Transverse colon (tissue), 4 donors: ENCODE results near the gene DCLK2. TPM values are rescaled to one million over a fixed set of nuclear protein-coding genes. Genes with fewer than 3 reads are reported as not detected.
A peak's percentile ranks its signal among the peaks of the same experiment; 100 is the strongest.

Experiments used
- DNase-seq: peaks from one replicate; pipeline ENCODE4 v3.0.0-alpha.2; 2019
- H3K27ac ChIP-seq, 4 donors: fragments of 200-600 bp; sonication (generic); 2 replicates each; pipeline ENCODE4 v1.5.1; 2016 to 2018; ENCODE audit warnings: inconsistent platforms in 4 of 4
- H3K27me3 ChIP-seq: fragments of 200-600 bp; sonication (generic); 2 replicates; pipeline ENCODE4 v1.5.1; 2017; ENCODE audit warnings: inconsistent platforms
- H3K36me3 ChIP-seq, 4 donors: fragments of 200-600 bp; sonication (generic); 2 replicates each; pipeline ENCODE4 v1.5.1; 2017 to 2019; ENCODE audit warnings: inconsistent platforms in 4 of 4
- H3K4me1 ChIP-seq, 4 donors: fragments of 200-600 bp; sonication (generic); 2 replicates each; pipeline ENCODE4 v1.5.1; 2017 to 2020; ENCODE audit warnings: inconsistent platforms in 4 of 4
- H3K4me3 ChIP-seq, 4 donors: fragments of 200-600 bp; sonication (generic); 1 replicate in 1 of 4; 2 replicates in 3 of 4; pipeline versions ENCODE4 v1.5.1 to v1.6.1; 2017 to 2019; ENCODE audit warnings: inconsistent platforms in 4 of 4
- H3K9me3 ChIP-seq, 2 donors: fragments of 200-600 bp; sonication (generic); 2 replicates each; pipeline ENCODE4 v1.5.1; 2017 to 2019; ENCODE audit warnings: inconsistent platforms in 2 of 2
- CTCF ChIP-seq, 5 experiments: fragments of 200-600 bp in 3 of 5; fragments of 450-650 bp in 2 of 5; sonication (generic) in 3 of 5; IDR thresholded peaks; 1 replicate in 2 of 5; 2 replicates in 3 of 5; pipeline ENCODE4 v1.5.1; 2016 to 2017; ENCODE audit warnings: antibody characterized with exemption in 5 of 5, inconsistent platforms in 3 of 5, mild to moderate bottlenecking in 2 of 5, moderate library complexity in 1 of 5
- EP300 ChIP-seq: sonication (generic); formaldehyde crosslinking; IDR thresholded peaks from one replicate; pipeline ENCODE4 v1.6.1; 2017; ENCODE audit warnings: antibody characterized with exemption, low read depth
- POLR2A ChIP-seq: fragments of 450-650 bp; IDR thresholded peaks from one replicate; pipeline ENCODE4 v1.6.1; 2016; ENCODE audit warnings: antibody characterized with exemption, mild to moderate bottlenecking, moderate library complexity
- POLR2AphosphoS5 ChIP-seq, 3 donors: sonication (generic); formaldehyde crosslinking; IDR thresholded peaks; one replicate each; pipeline ENCODE4 v1.6.1; 2016; ENCODE audit warnings: antibody characterized with exemption in 3 of 3
- WGBS, 2 donors: methylation state at CpG; one replicate each; pipeline ENCODE4 v1.1.5; 2018; ENCODE audit warnings: low coverage in 1 of 2; 5-methylcytosine and 5-hydroxymethylcytosine counted together
- in situ Hi-C, 4 donors: fragments of 200-750 bp; cut with MboI; loops; one replicate each; pipeline versions ENCODE4 v1.15.0 to v1.15.1; 2017; ENCODE audit warnings: low sequenced_read_pairs in 3 of 4, low pct_ligation_motif_present in 1 of 4, low pct_unique_long_range_greater_than_20kb in 1 of 4
- intact Hi-C: fragments of 100-400 bp; cut with DNase I; formaldehyde crosslinking; loops from one replicate; pipeline ENCODE4 v1.15.1; 2023; ENCODE audit warnings: low total_unique reads
- total RNA-seq, 4 donors: library from RNA; depleted of rRNA; stranded (reverse); fragments of >200 nt; gene quantifications; one replicate each; pipeline ENCODE4 v1.1.0, GENCODE V29; 2016

DCLK2 gene
- total RNA-seq, 4 donors from 2014 or later: 3.3 to 19.5 (median 7.5) TPM

GRCh38 chr4:150278206-150278605, 200.0 kb downstream of the DCLK2 start:
- no peak for DNase-seq
- 97 to 100% methylated on average over 2 of the region's 2 CpGs for WGBS, 2 donors
- peaks cover 0 to 23% (median 9%) of the 10 kb centered on the region in 4 donors for H3K36me3 ChIP-seq
- intact Hi-C loops: no loop called here
- H3K27me3 ChIP-seq: no peaks in the 10 kb centered on the region
- in situ Hi-C loops: loop anchor here in 2 of 4 donors (25.0 kb wide), 1 partner anchor 584 kb away; no protein-coding TSS in a partner anchor
- TF ChIP-seq CTCF (IDR thresholded peaks at IDR 0.05) (no peak), POLR2AphosphoS5 (IDR thresholded peaks at IDR 0.05) (no peak), POLR2A (no peak), EP300 (no peak)
- peaks cover 0 to 6% of the 10 kb centered on the region in 2 donors for H3K9me3 ChIP-seq
- no peak overlapping the region for H3K4me3 ChIP-seq
- H3K4me1 ChIP-seq: peaks cover 0 to 12% (median 0%) of the 10 kb centered on the region in 4 donors
- H3K27ac ChIP-seq: no peak overlapping the region

GRCh38 chr4:150280081-150280895, 202.0 kb downstream of the DCLK2 start:
- H3K9me3 ChIP-seq: peaks cover 0 to 6% of the 10 kb centered on the region in 2 donors
- peaks cover 0 to 23% (median 9%) of the 10 kb centered on the region in 4 donors for H3K36me3 ChIP-seq
- H3K27me3 ChIP-seq: no peaks in the 10 kb centered on the region
- H3K4me3 ChIP-seq: no peak overlapping the region
- peaks cover 0 to 12% (median 0%) of the 10 kb centered on the region in 4 donors for H3K4me1 ChIP-seq
- H3K27ac ChIP-seq: peak overlapping the region in 3 of 4 donors; percentile 43 to 61 (median 54)
- intact Hi-C loops: no loop called here
- in situ Hi-C loops: loop anchor here in 2 of 4 donors (25.0 kb wide), 1 partner anchor 582 kb away; no protein-coding TSS in a partner anchor
- TF ChIP-seq EP300: no peak
- TF ChIP-seq POLR2A: no peak
- TF ChIP-seq POLR2AphosphoS5 (IDR thresholded peaks at IDR 0.05): no peak
- no peak for TF ChIP-seq CTCF (IDR thresholded peaks at IDR 0.05)
- 67% methylated on average over 1 to 9 of the region's 9 CpGs for WGBS, 2 donors
- no peak for DNase-seq

- TF ChIP-seq CTCF (IDR thresholded peaks at IDR 0.05): no peak
- H3K4me1 ChIP-seq: peaks cover 0 to 12% (median 0%) of the 10 kb centered on the region in 4 donors
- no peak for DNase-seq
- 91 to 94% methylated on average over 8 of the region's 8 CpGs for WGBS, 2 donors
- H3K9me3 ChIP-seq: peaks cover 0 to 6% of the 10 kb centered on the region in 2 donors
- intact Hi-C loops (no loop called here), in situ Hi-C loops (loop anchor here in 2 of 4 donors (25.0 kb wide), 1 partner anchor 581 kb away; no protein-coding TSS in a partner anchor)
- peaks cover 0 to 23% (median 9%) of the 10 kb centered on the region in 4 donors for H3K36me3 ChIP-seq
- no peaks in the 10 kb centered on the region for H3K27me3 ChIP-seq
- no peak overlapping the region for H3K4me3 ChIP-seq
- peak overlapping the region in 3 of 4 donors; percentile 43 to 61 (median 54) for H3K27ac ChIP-seq
These were observed 202.7 kb downstream of the DCLK2 start for GRCh38 chr4:150280975-150281374.

- Histone ChIP-seq H3K9me3 (no peaks in the 10 kb centered on the region), H3K27ac (no peak overlapping the region), H3K4me1 (peaks cover 0 to 12% (median 0%) of the 10 kb centered on the region in 4 donors), H3K4me3 (no peak overlapping the region), H3K36me3 (peaks cover 0 to 6% (median 0%) of the 10 kb centered on the region in 4 donors), H3K27me3 (no peaks in the 10 kb centered on the region)
- in situ Hi-C loops (loop anchor here in 2 of 4 donors (25.0 kb wide), 1 partner anchor 579 kb away; no protein-coding TSS in a partner anchor), intact Hi-C loops (no loop called here)
- no peak for DNase-seq
- no peak for TF ChIP-seq CTCF (IDR thresholded peaks at IDR 0.05)
- no peak for TF ChIP-seq POLR2A
- no peak for TF ChIP-seq EP300
- no peak for TF ChIP-seq POLR2AphosphoS5 (IDR thresholded peaks at IDR 0.05)
- WGBS, 2 donors: 77 to 100% methylated on average over 1 of the region's 1 CpG
These were observed 205.4 kb downstream of the DCLK2 start for GRCh38 chr4:150283689-150284088.
